Large intestine (tissue), 3 donors: Measurements from ENCODE around the gene RIN2. TPM values are rescaled to one million over a fixed set of nuclear protein-coding genes. Genes with fewer than 3 reads are reported as not detected.

ENCODE experiments used
- DNase-seq, 2 donors: peaks; one replicate each; pipeline versions ENCODE4 v3.0.0 to v3.0.0-alpha.2; 2013
- H3K27ac ChIP-seq: one replicate; pipeline ENCODE4 v1.5.1; 2013; ENCODE audit warnings: low read length
- H3K27me3 ChIP-seq: 2 replicates; pipeline ENCODE4 v1.6.1; 2013; ENCODE audit warnings: low read length; ENCODE audit not compliant: control insufficient read depth, insufficient read depth
- H3K36me3 ChIP-seq: 2 replicates; pipeline ENCODE4 v1.6.1; 2013; ENCODE audit warnings: low read length; ENCODE audit not compliant: control insufficient read depth, insufficient read depth
- H3K4me1 ChIP-seq: one replicate; pipeline ENCODE4 v1.6.1; 2013; ENCODE audit warnings: low read length; ENCODE audit not compliant: control insufficient read depth, insufficient read depth
- H3K4me3 ChIP-seq: one replicate; pipeline ENCODE4 v1.5.1; 2013; ENCODE audit warnings: low read length
- H3K9me3 ChIP-seq: one replicate; pipeline ENCODE4 v1.6.1; 2013; ENCODE audit warnings: mild to moderate bottlenecking, low read depth, low read length, moderate library complexity; ENCODE audit not compliant: control insufficient read depth
- WGBS: methylation state at CpG from one replicate; pipeline ENCODE4 v1.1.5; 2013; ENCODE audit warnings: low lambda C conversion rate; ENCODE audit not compliant: insufficient coverage; 5-methylcytosine and 5-hydroxymethylcytosine counted together
- polyA plus RNA-seq: library from polyadenylated mRNA; unstranded; fragments of 120-200 nt; gene quantifications from one replicate; pipeline ENCODE4 v1.2.1, GENCODE V29; 2013

Gene RIN2
- polyA plus RNA-seq, 1 donor: 20.3 TPM

- Histone ChIP-seq H3K4me1 (peaks cover 17% of the 10 kb centered on the region), H3K36me3 (no peaks in the 10 kb centered on the region), H3K4me3 (no peak overlapping the region), H3K27me3 (no peaks in the 10 kb centered on the region), H3K9me3 (no peaks in the 10 kb centered on the region), H3K27ac (peak overlapping the region; percentile 28)
- WGBS: no CpG with 5 or more reads among the region's 6 CpGs
- peak; percentile 43 to 74 for DNase-seq
Observed at GRCh38 chr20:19735446-19735845, 22.6 kb upstream of the RIN2 start.

DNA sequence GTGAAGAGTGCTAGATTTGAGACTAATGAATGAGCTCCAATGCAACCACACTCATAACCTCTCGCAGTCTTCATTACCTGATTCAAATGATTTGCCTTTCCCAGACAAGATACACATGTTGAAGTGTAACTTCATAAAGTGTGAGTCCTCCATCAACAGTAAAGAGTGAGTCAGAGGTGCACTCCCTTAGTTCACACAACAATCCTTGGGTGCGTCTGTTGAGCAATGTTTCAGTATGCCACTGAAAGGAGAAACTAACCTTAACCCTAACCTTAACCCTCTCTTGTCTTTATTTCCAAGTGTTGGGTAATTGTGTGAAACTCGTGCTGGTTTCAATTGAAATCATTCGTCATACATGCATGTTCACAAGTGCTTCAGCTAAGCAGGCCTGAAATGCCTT is 21.0 kb upstream of the RIN2 start:
- DNase-seq: peak; percentile 81 to 89
- Histone ChIP-seq H3K9me3 (no peaks in the 10 kb centered on the region), H3K27ac (peak overlapping the region; percentile 70), H3K4me3 (no peak overlapping the region), H3K4me1 (peaks cover 17% of the 10 kb centered on the region), H3K36me3 (no peaks in the 10 kb centered on the region), H3K27me3 (no peaks in the 10 kb centered on the region)
- WGBS: no CpG with 5 or more reads among the region's 4 CpGs

GRCh38 chr20:19738951-19739350 is 19.1 kb upstream of the RIN2 start:
- Histone ChIP-seq H3K9me3 (no peaks in the 10 kb centered on the region), H3K27ac (no peak overlapping the region), H3K27me3 (no peaks in the 10 kb centered on the region), H3K4me3 (no peak overlapping the region), H3K4me1 (peaks cover 20% of the 10 kb centered on the region), H3K36me3 (no peaks in the 10 kb centered on the region)
- no CpG with 5 or more reads among the region's 5 CpGs for WGBS
- no peak for DNase-seq

- H3K27ac ChIP-seq: no peak overlapping the region
- DNase-seq: no peak
- H3K36me3 ChIP-seq: no peaks in the 10 kb centered on the region
- H3K4me3 ChIP-seq: no peak overlapping the region
- no peaks in the 10 kb centered on the region for H3K27me3 ChIP-seq
- H3K9me3 ChIP-seq: no peaks in the 10 kb centered on the region
- WGBS: no CpG with 5 or more reads among the region's 10 CpGs
- peaks cover 20% of the 10 kb centered on the region for H3K4me1 ChIP-seq
Observed at GRCh38 chr20:19739351-19739750, 18.7 kb upstream of the RIN2 start.

GRCh38 chr20:19740512-19740911 is 17.5 kb upstream of the RIN2 start:
- Histone ChIP-seq H3K36me3 (no peaks in the 10 kb centered on the region), H3K27me3 (no peaks in the 10 kb centered on the region), H3K4me3 (no peak overlapping the region), H3K27ac (no peak overlapping the region), H3K9me3 (peaks cover 2% of the 10 kb centered on the region), H3K4me1 (peaks cover 15% of the 10 kb centered on the region)
- no peak for DNase-seq
- WGBS: 100% methylated on average over 1 of the region's 3 CpGs

GRCh38 chr20:19741924-19742323 is 16.1 kb upstream of the RIN2 start:
- Histone ChIP-seq H3K36me3 (no peaks in the 10 kb centered on the region), H3K27ac (no peak overlapping the region), H3K4me3 (no peak overlapping the region), H3K9me3 (peaks cover 6% of the 10 kb centered on the region), H3K4me1 (peaks cover 7% of the 10 kb centered on the region), H3K27me3 (no peaks in the 10 kb centered on the region)
- no peak for DNase-seq
- WGBS: no CpG with 5 or more reads among the region's 2 CpGs

DNA sequence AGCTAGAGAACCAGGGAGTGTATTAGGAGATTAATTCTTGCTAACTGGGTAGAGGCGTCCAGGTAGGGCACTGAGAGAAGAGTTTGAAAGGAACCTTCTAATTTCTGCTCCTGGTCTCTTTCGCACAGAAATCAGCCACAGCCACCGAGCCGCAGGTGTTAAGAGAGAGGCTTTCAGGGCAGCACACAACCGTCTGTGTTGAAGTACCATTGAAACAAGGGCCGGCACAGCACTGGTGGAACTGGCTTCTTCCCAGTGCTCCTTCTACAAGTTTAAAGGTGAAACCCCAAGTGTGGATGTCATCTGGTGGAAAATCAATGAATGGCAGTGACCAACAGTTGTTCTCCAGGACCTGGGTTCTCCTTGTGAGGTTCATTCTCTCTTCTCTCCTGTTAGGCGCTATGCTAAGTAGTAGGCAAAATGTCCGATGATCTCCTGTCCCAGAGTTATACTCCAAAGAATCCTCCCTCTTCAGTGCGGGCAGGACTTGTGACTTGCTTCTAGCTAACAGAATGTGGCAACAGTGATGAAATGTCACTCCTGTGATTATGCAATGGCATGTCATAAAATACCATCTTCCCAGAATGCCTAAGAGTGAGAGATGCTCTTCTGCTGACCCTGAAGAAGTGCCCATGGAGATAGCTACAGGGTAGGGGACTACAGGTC is 15.0 kb upstream of the RIN2 start:
- H3K4me3 ChIP-seq: no peak overlapping the region
- no peaks in the 10 kb centered on the region for H3K27me3 ChIP-seq
- peak; percentile 61 to 68 for DNase-seq
- H3K36me3 ChIP-seq: no peaks in the 10 kb centered on the region
- no CpG with 5 or more reads among the region's 9 CpGs for WGBS
- peaks cover 3% of the 10 kb centered on the region for H3K4me1 ChIP-seq
- H3K9me3 ChIP-seq: peaks cover 6% of the 10 kb centered on the region
- H3K27ac ChIP-seq: peak overlapping the region; percentile 52

DNA sequence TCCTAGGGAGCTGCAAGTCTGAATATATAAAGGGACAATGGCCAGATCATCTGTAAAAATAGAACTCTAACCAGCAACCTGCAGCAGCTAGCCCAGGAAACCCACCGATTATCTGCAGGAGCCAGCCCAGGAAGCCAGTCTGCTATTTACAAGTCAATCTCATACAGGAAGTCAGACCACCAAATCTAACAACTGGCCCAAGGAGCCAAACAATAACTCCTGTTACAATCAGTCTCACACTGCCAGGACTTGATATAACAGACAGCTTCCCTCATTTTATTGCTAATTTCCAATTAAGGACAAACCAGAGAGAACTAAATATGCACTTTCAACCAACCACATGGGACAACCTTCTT is 14.4 kb upstream of the RIN2 start:
- no peak overlapping the region for H3K4me3 ChIP-seq
- no peak overlapping the region for H3K27ac ChIP-seq
- H3K36me3 ChIP-seq: no peaks in the 10 kb centered on the region
- WGBS: no CpG with 5 or more reads among the region's 1 CpG
- peaks cover 6% of the 10 kb centered on the region for H3K9me3 ChIP-seq
- no peaks in the 10 kb centered on the region for H3K27me3 ChIP-seq
- DNase-seq: no peak
- H3K4me1 ChIP-seq: peaks cover 3% of the 10 kb centered on the region

DNA sequence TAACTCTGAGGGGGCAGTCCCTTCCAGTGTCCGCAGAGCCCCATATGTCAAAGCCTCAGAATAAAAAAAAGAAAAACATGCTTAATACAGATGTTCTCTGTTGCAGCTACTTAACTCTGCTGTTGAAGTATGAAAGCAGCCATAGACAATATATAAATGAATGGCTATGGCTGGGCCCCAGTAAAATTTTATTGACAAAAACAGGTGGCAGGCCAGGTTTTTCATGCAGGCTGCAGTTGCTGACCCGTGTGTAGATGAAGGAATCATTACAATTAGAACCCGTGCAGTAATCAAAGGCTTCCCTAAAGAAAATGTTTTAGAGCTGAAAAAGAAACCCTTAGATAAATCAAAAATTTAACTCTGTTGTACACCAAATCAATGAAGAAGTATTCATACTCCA is 13.0 kb upstream of the RIN2 start:
- Histone ChIP-seq H3K4me3 (no peak overlapping the region), H3K27me3 (no peaks in the 10 kb centered on the region), H3K4me1 (peaks cover 10% of the 10 kb centered on the region), H3K27ac (no peak overlapping the region), H3K9me3 (peaks cover 6% of the 10 kb centered on the region), H3K36me3 (no peaks in the 10 kb centered on the region)
- 90% methylated on average over 2 of the region's 3 CpGs for WGBS
- DNase-seq: no peak

GRCh38 chr20:19745584-19745983 is 12.5 kb upstream of the RIN2 start:
- no peak for DNase-seq
- 80% methylated on average over 1 of the region's 1 CpG for WGBS
- Histone ChIP-seq H3K9me3 (peaks cover 6% of the 10 kb centered on the region), H3K27me3 (no peaks in the 10 kb centered on the region), H3K4me1 (peaks cover 15% of the 10 kb centered on the region), H3K27ac (no peak overlapping the region), H3K4me3 (no peak overlapping the region), H3K36me3 (no peaks in the 10 kb centered on the region)

DNA sequence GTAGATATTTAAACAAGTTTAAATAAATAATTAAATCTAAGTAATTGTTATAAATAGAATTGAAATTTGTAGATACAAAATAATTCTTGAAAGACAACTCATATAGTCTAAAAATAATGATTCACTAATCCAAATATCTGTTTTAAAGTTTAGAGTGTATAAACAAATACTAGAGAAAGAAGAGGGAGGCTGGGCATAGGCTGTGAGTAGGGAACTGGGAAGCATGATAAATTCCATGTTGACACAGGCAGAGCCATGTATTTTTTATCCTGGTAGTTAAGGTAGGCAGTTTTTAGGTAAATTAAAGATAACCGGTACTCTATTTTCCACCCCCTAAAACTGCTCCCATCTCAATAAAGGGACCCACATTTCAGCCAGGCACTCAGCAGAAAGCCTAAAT is 11.7 kb upstream of the RIN2 start:
- Histone ChIP-seq H3K36me3 (no peaks in the 10 kb centered on the region), H3K27me3 (no peaks in the 10 kb centered on the region), H3K27ac (no peak overlapping the region), H3K4me1 (peaks cover 21% of the 10 kb centered on the region), H3K4me3 (no peak overlapping the region), H3K9me3 (peaks cover 6% of the 10 kb centered on the region)
- DNase-seq: no peak
- WGBS: no CpG with 5 or more reads among the region's 1 CpG
